ENCODE measurements around the gene MAPRE2.

Gene MAPRE2

DNA sequence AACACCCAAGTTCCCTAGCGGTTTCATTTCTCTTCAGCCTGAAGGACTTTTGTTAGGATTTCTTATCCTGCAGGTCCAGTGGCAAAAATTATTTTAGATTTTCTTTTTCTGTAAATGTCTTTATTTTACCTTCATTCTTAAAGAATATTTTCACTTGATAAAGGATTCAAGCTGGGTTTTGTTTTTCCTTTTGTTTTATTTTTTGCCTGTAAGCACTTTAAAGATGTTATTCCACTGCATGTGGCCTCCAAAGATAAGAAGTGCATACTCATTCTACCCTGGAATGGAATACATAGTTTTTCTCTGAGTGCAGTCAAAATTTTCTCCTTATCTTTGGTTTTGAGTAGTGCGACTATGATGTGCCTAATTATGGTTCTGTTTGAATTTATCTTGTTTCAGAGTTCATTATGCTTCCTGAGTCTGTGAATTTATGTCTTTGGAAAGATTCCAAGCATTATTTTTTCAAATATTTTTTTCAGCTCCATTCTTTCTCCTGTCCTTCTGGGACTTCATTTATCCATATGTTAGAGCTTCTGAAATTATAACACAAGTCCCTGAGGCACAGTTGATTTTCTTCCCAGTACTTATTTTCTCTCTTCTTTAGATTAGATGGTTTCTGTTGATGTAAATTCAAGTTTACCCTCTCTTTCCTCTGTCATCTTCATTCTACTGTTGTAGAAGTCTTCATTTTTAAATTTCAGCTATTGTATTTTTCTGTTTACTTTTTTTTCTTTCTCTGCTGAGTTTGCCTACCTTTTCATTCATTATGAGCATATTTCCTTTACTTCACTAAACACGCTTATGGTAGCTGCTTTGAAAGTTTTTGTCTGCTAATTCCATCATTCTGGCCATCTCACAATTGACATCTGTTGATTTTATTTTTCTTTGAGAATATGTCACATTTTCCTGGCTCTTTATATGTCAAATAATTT lies 69.6 kb downstream of the MAPRE2 start:
- H4K20me1 ChIP-seq (ENCODE audit: insufficient read depth, low read length): no peaks in the 10 kb centered on the region
- no peak overlapping the region for H3K27ac ChIP-seq (ENCODE audit: low read depth, low read length, poor library complexity, severe bottlenecking)
- no peaks in the 10 kb centered on the region for H3K27me3 ChIP-seq (ENCODE audit: insufficient read depth, low read length)
- no peaks in the 10 kb centered on the region for H3K9me3 ChIP-seq (ENCODE audit: low read length)
- H3K36me3 ChIP-seq (ENCODE audit: insufficient read depth, low read length): peaks cover 41% of the 10 kb centered on the region
- no peak overlapping the region for H2AFZ ChIP-seq (ENCODE audit: low read length)
- H3K4me2 ChIP-seq (ENCODE audit: low read length): no peak overlapping the region
- no peak overlapping the region for H3K9ac ChIP-seq (ENCODE audit: low read length)
- no peaks in the 10 kb centered on the region for H3K9me2 ChIP-seq (ENCODE audit: low read depth, low read length)
- H3K79me2 ChIP-seq (ENCODE audit: insufficient read depth, low read length): peaks cover 37% of the 10 kb centered on the region
- H3F3A ChIP-seq (ENCODE audit: insufficient read depth, low read length): no peaks in the 10 kb centered on the region
- no peaks in the 10 kb centered on the region for H3K4me1 ChIP-seq (ENCODE audit: insufficient read depth, low read length, severe bottlenecking)
- TF ChIP-seq EZH2 (IDR thresholded peaks at IDR 0.05; ENCODE audit: borderline replicate concordance, low read length): no peak
- no peak for TF ChIP-seq CTCF (IDR thresholded peaks at IDR 0.05; ENCODE audit: low read length)
- H3K4me3 ChIP-seq (ENCODE audit: low read depth, low read length, poor library complexity, severe bottlenecking): no peak overlapping the region

GRCh38 chr18:35112696-35113095 lies 71.5 kb downstream of the MAPRE2 start:
- no peak overlapping the region for H3K4me2 ChIP-seq (ENCODE audit: low read length)
- H2AFZ ChIP-seq (ENCODE audit: low read length): no peak overlapping the region
- H3K36me3 ChIP-seq (ENCODE audit: insufficient read depth, low read length): peaks cover 28% of the 10 kb centered on the region
- no peak overlapping the region for H3K9ac ChIP-seq (ENCODE audit: low read length)
- H3K4me1 ChIP-seq (ENCODE audit: insufficient read depth, low read length, severe bottlenecking): no peaks in the 10 kb centered on the region
- no peaks in the 10 kb centered on the region for H3F3A ChIP-seq (ENCODE audit: insufficient read depth, low read length)
- no peaks in the 10 kb centered on the region for H4K20me1 ChIP-seq (ENCODE audit: insufficient read depth, low read length)
- H3K9me2 ChIP-seq (ENCODE audit: low read depth, low read length): no peaks in the 10 kb centered on the region
- H3K9me3 ChIP-seq (ENCODE audit: low read length): no peaks in the 10 kb centered on the region
- H3K27me3 ChIP-seq (ENCODE audit: insufficient read depth, low read length): no peaks in the 10 kb centered on the region
- H3K4me3 ChIP-seq (ENCODE audit: low read depth, low read length, poor library complexity, severe bottlenecking): no peak overlapping the region
- no peak overlapping the region for H3K27ac ChIP-seq (ENCODE audit: low read depth, low read length, poor library complexity, severe bottlenecking)
- peaks cover 33% of the 10 kb centered on the region for H3K79me2 ChIP-seq (ENCODE audit: insufficient read depth, low read length)
- TF ChIP-seq CTCF (IDR thresholded peaks at IDR 0.05; ENCODE audit: low read length) (no peak), EZH2 (IDR thresholded peaks at IDR 0.05; ENCODE audit: borderline replicate concordance, low read length) (no peak)

DNA sequence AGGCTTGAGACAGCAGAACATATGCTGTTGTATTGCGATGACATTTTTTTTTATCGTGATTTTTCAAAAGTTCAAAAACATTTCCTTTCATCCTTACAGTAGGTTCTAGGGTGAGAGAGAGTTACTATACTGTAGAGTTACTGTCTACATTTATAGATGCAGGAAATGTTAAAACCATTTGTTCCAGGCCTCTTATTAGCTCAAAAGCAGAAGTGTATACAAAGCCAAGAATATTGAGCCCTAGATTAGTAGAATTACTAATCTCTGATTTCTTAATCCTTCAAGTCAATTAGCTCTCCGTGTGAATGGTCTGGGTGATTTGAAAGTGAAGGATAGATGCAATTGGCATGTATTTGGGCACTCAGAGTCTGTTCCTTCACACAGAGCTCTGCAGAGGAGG lies 73.1 kb downstream of the MAPRE2 start:
- H3K4me3 ChIP-seq (ENCODE audit: low read depth, low read length, poor library complexity, severe bottlenecking): no peak overlapping the region
- no peak overlapping the region for H2AFZ ChIP-seq (ENCODE audit: low read length)
- no peak overlapping the region for H3K9ac ChIP-seq (ENCODE audit: low read length)
- H4K20me1 ChIP-seq (ENCODE audit: insufficient read depth, low read length): no peaks in the 10 kb centered on the region
- TF ChIP-seq CTCF (IDR thresholded peaks at IDR 0.05; ENCODE audit: low read length) (no peak), EZH2 (IDR thresholded peaks at IDR 0.05; ENCODE audit: borderline replicate concordance, low read length) (no peak)
- peaks cover 25% of the 10 kb centered on the region for H3K36me3 ChIP-seq (ENCODE audit: insufficient read depth, low read length)
- no peaks in the 10 kb centered on the region for H3F3A ChIP-seq (ENCODE audit: insufficient read depth, low read length)
- H3K79me2 ChIP-seq (ENCODE audit: insufficient read depth, low read length): peaks cover 30% of the 10 kb centered on the region
- H3K9me2 ChIP-seq (ENCODE audit: low read depth, low read length): no peaks in the 10 kb centered on the region
- H3K27me3 ChIP-seq (ENCODE audit: insufficient read depth, low read length): no peaks in the 10 kb centered on the region
- no peaks in the 10 kb centered on the region for H3K9me3 ChIP-seq (ENCODE audit: low read length)
- no peaks in the 10 kb centered on the region for H3K4me1 ChIP-seq (ENCODE audit: insufficient read depth, low read length, severe bottlenecking)
- H3K27ac ChIP-seq (ENCODE audit: low read depth, low read length, poor library complexity, severe bottlenecking): no peak overlapping the region
- H3K4me2 ChIP-seq (ENCODE audit: low read length): no peak overlapping the region

Measured in OCI-LY1 (cell line).